Smooth muscle cell (in vitro differentiated cells): Measurements from ENCODE around the gene NECTIN2. TPM values are rescaled to one million over a fixed set of nuclear protein-coding genes. Genes with fewer than 3 reads are reported as not detected.

Experiments
- DNase-seq: peaks from one replicate; lab custom pipeline; 2025; ENCODE audit not compliant: unreplicated experiment; lab: John Stamatoyannopoulos, UW
- H2AFZ ChIP-seq: fragments of 200-600 bp; sonication (generic); 2 replicates; pipeline ENCODE4 v1.6.0; 2016; ENCODE audit warnings: antibody characterized with exemption, low read depth, mild to moderate bottlenecking
- H3F3A ChIP-seq: fragments of 200-600 bp; sonication (generic); 2 replicates; pipeline ENCODE4 v1.6.0; 2017; ENCODE audit warnings: antibody characterized with exemption, low read depth
- H3K27ac ChIP-seq: fragments of 200-600 bp; sonication (generic); 2 replicates; pipeline ENCODE4 v1.5.1; 2016; ENCODE audit warnings: low read depth, mild to moderate bottlenecking
- H3K27me3 ChIP-seq: fragments of 200-600 bp; sonication (generic); 2 replicates; pipeline ENCODE4 v1.6.1; 2016; ENCODE audit warnings: low read depth, mild to moderate bottlenecking
- H3K36me3 ChIP-seq: fragments of 200-600 bp; sonication (generic); 2 replicates; pipeline ENCODE4 v1.5.1; 2016; ENCODE audit warnings: low read depth
- H3K4me1 ChIP-seq: fragments of 200-600 bp; sonication (generic); 2 replicates; pipeline ENCODE4 v1.5.1; 2016; ENCODE audit warnings: low read depth
- H3K4me2 ChIP-seq: fragments of 200-600 bp; sonication (generic); 2 replicates; pipeline ENCODE4 v1.6.0; 2016; ENCODE audit warnings: mild to moderate bottlenecking
- H3K4me3 ChIP-seq: fragments of 200-600 bp; sonication (generic); 2 replicates; pipeline ENCODE4 v1.5.1; 2016; ENCODE audit warnings: mild to moderate bottlenecking
- H3K79me2 ChIP-seq: fragments of 200-600 bp; sonication (generic); 2 replicates; pipeline ENCODE4 v1.6.0; 2016; ENCODE audit warnings: low read depth, mild to moderate bottlenecking
- H3K9ac ChIP-seq: fragments of 200-600 bp; sonication (generic); 2 replicates; pipeline ENCODE4 v1.6.0; 2016; ENCODE audit warnings: low read depth
- H3K9me3 ChIP-seq: fragments of 200-600 bp; sonication (generic); replicated peaks from 2 replicates; pipeline ENCODE4 v1.5.1; 2016; ENCODE audit warnings: low read depth
- H4K20me1 ChIP-seq: fragments of 200-600 bp; sonication (generic); 2 replicates; pipeline ENCODE4 v1.6.0; 2016; ENCODE audit warnings: low read depth
- CTCF ChIP-seq: fragments of 200-600 bp; sonication (generic); IDR thresholded peaks from 2 replicates; pipeline ENCODE4 v1.5.1; 2017; ENCODE audit warnings: borderline replicate concordance, mild to moderate bottlenecking, antibody characterized with exemption; ENCODE audit not compliant: insufficient read depth, poor library complexity, severe bottlenecking
- WGBS: methylation state at CpG from one replicate; pipeline ENCODE4 v1.1.7; 2016; ENCODE audit warnings: low lambda C conversion rate; 5-methylcytosine and 5-hydroxymethylcytosine counted together
- polyA plus RNA-seq: library from polyadenylated mRNA; unstranded; fragments of >200 nt; fragmentation: Nextera tagmentation; extraction: Ambion mirVana; gene quantifications from 2 replicates; pipeline ENCODE4 v1.2.1, GENCODE V29; 2016
- total RNA-seq: library from RNA; depleted of rRNA; stranded (reverse); fragments of >200 nt; gene quantifications from 2 replicates; pipeline ENCODE4 v1.2.3, GENCODE V29; 2014

NECTIN2 gene
- total and polyA plus RNA-seq, 2 experiments from 2014 or later, result 94.6 to 160 TPM

- no peak for DNase-seq
- WGBS, result 95% methylated on average over 17 of the region's 17 CpGs
- no peaks in the 10 kb centered on the region for H4K20me1 ChIP-seq
These were observed 31.6 kb upstream of the NECTIN2 start for GRCh38 chr19:44814517-44814916.

GRCh38 chr19:44816301-44816700 is 29.8 kb upstream of the NECTIN2 start:
- Histone ChIP-seq H3K9me3 (no peaks in the 10 kb centered on the region), H3K4me1 (no peaks in the 10 kb centered on the region), H3K9ac (no peak overlapping the region), H4K20me1 (no peaks in the 10 kb centered on the region), H3K4me2 (no peak overlapping the region), H3K27me3 (no peaks in the 10 kb centered on the region), H2AFZ (no peak overlapping the region), H3K4me3 (no peak overlapping the region), H3F3A (no peaks in the 10 kb centered on the region), H3K36me3 (no peaks in the 10 kb centered on the region), H3K79me2 (no peaks in the 10 kb centered on the region), H3K27ac (no peak overlapping the region)
- TF ChIP-seq CTCF, result no peak
- WGBS, result 94% methylated on average over 2 of the region's 2 CpGs
- no peak for DNase-seq

More at GRCh38 chr19:44814517-44814916, 31.6 kb upstream of the NECTIN2 start:
- no peaks in the 10 kb centered on the region for H3K36me3 ChIP-seq
- H3K4me1 ChIP-seq, result peaks cover under 1% of the 10 kb centered on the region
- H3K27ac ChIP-seq, result no peak overlapping the region
- no peaks in the 10 kb centered on the region for H3K9me3 ChIP-seq
- no peak for TF ChIP-seq CTCF
- H3K4me3 ChIP-seq, result no peak overlapping the region
- H3K9ac ChIP-seq, result no peak overlapping the region
- H3K4me2 ChIP-seq, result no peak overlapping the region
- no peaks in the 10 kb centered on the region for H3F3A ChIP-seq
- H3K27me3 ChIP-seq, result no peaks in the 10 kb centered on the region
- no peak overlapping the region for H2AFZ ChIP-seq
- H3K79me2 ChIP-seq, result no peaks in the 10 kb centered on the region

GRCh38 chr19:44817725-44818465 is 28.2 kb upstream of the NECTIN2 start:
- DNase-seq, result no peak
- no peak overlapping the region for H3K4me2 ChIP-seq
- H3K27ac ChIP-seq, result no peak overlapping the region
- H3F3A ChIP-seq, result no peaks in the 10 kb centered on the region
- H3K79me2 ChIP-seq, result no peaks in the 10 kb centered on the region
- 89% methylated on average over 8 of the region's 8 CpGs for WGBS
- H3K9ac ChIP-seq, result no peak overlapping the region
- no peaks in the 10 kb centered on the region for H3K27me3 ChIP-seq
- H2AFZ ChIP-seq, result no peak overlapping the region
- H4K20me1 ChIP-seq, result no peaks in the 10 kb centered on the region
- H3K9me3 ChIP-seq, result no peaks in the 10 kb centered on the region
- no peak for TF ChIP-seq CTCF
- no peaks in the 10 kb centered on the region for H3K4me1 ChIP-seq
- no peak overlapping the region for H3K4me3 ChIP-seq
- no peaks in the 10 kb centered on the region for H3K36me3 ChIP-seq

- Histone ChIP-seq H3K9me3 (no peaks in the 10 kb centered on the region), H3K36me3 (no peaks in the 10 kb centered on the region), H3K9ac (no peak overlapping the region), H3K27me3 (no peaks in the 10 kb centered on the region), H3K4me2 (no peak overlapping the region), H3K79me2 (no peaks in the 10 kb centered on the region), H3K4me3 (no peak overlapping the region), H4K20me1 (no peaks in the 10 kb centered on the region), H2AFZ (no peak overlapping the region), H3K27ac (no peak overlapping the region), H3F3A (no peaks in the 10 kb centered on the region), H3K4me1 (no peaks in the 10 kb centered on the region)
- TF ChIP-seq CTCF, result no peak
- no peak for DNase-seq
- WGBS, result 91% methylated on average over 18 of the region's 20 CpGs
These were observed 27.5 kb upstream of the NECTIN2 start for GRCh38 chr19:44818466-44819031.
